Measurements from ENCODE around the gene HRCT1.

The HRCT1 gene

DNA sequence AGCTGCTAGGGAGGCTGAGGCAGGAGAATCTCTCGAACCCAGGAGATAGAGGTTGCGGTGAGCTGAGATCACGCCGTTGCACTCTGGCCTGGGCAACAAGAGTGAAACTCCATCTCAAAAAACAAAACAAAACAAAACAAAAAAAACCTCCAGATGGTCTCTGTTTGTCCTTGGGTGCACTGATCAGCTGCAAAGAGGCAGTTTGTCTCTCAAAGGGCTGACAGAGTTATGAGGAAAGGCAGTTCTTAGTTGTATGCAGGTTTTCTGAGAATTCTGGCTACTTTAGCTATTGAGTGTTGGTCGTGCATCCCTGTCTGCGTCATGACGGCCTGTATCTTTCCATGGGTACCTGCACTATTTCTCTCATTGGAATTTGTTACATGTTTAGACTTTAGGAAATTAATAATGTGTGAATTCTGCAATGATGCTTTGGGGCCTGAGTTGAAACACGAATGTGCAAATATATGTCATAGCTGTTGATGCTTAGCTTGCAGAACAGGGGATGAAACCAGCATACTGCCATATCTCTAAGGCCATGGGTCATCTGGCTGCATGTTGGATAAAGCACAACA, 33.8 kb downstream of the HRCT1 start:
- H3K4me3 Mint-ChIP-seq = peak overlapping the region; percentile 1
- peaks cover 68% of the 10 kb centered on the region for H3K4me1 Mint-ChIP-seq (ENCODE audit: low read depth)
- H3K27ac Mint-ChIP-seq = peak overlapping the region; percentile 42

DNA sequence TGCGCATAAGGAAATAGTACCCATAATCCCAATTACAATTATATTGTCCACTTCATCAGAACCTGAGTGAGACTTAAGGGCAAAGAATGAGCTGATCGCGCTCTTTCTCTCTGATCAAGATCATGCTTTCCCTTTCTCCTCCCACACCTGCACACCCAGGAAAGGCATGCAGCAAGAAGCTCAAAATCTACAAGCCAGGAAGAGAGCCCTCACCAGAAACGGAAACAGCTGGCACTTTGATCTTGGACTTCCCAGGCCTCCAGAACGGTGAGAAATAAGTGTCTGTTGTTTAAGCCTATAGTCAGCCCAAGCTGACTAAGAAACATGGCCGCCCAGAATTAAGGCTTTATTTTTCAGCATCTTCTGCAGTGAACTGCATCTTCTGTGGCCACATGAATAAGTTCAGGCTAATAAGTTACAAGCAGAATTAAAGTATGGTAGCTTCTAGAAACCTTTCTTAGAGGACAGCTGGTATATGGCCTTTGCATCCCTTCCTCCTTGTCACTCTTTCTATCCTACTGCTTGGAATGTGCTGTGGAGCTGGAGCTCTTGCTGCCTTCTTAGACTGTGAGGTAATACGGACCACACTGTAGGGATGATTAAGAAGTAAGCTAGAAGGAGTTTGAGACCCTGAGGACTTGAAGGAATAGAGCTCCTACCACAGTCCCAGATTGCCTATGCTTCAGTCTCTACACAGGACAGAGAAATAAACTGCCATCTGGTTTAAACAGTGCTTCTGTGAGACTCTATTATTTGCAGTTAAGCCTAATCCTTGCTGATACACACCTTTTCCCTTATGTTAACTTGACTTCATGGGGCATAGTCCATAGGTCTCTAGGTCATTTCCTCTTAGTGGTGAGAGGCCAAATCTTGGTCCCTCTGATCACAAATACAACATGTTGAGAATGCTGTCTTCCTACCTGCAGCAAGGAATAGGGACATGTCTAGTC, 34.7 kb downstream of the HRCT1 start:
- H3K4me3 Mint-ChIP-seq = peak overlapping the region; percentile 65
- H3K9me3 Mint-ChIP-seq (ENCODE audit: low read depth) = no peaks in the 10 kb centered on the region
- peak overlapping the region; percentile 67 for H3K27ac Mint-ChIP-seq

More for the DNA sequence above, 33.8 kb downstream of the HRCT1 start:
- Mint-ChIP-seq H3K9me3 (ENCODE audit: low read depth) (no peaks in the 10 kb centered on the region), H3K36me3 (peaks cover 4% of the 10 kb centered on the region), H3K27me3 (no peaks in the 10 kb centered on the region)

DNA sequence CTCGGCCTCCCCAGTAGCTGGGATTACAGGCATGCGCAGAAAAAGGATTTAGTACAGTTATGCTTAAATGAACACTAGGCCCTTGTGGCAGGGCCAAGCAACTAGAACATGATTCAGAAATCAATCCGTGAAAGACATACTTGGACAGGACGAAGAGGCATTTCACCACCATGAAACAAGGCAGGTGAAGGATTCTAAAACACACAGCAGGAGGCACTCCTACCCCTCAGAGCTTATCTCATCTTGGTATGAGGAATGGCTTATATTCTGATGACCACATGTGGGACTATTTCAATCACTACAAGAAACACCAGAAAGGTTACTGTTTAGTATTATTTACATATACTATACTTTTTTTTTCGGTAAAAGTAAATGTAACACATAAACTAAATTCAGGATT, 36.3 kb downstream of the HRCT1 start:
- Mint-ChIP-seq H3K36me3 (peaks cover 2% of the 10 kb centered on the region), H3K4me1 (ENCODE audit: low read depth) (peaks cover 77% of the 10 kb centered on the region), H3K27ac (no peak overlapping the region), H3K4me3 (no peak overlapping the region), H3K9me3 (ENCODE audit: low read depth) (no peaks in the 10 kb centered on the region), H3K27me3 (no peaks in the 10 kb centered on the region)

More for the DNA sequence above, 34.7 kb downstream of the HRCT1 start:
- Mint-ChIP-seq H3K36me3 (peaks cover 4% of the 10 kb centered on the region), H3K27me3 (no peaks in the 10 kb centered on the region), H3K4me1 (ENCODE audit: low read depth) (peaks cover 77% of the 10 kb centered on the region)

DNA sequence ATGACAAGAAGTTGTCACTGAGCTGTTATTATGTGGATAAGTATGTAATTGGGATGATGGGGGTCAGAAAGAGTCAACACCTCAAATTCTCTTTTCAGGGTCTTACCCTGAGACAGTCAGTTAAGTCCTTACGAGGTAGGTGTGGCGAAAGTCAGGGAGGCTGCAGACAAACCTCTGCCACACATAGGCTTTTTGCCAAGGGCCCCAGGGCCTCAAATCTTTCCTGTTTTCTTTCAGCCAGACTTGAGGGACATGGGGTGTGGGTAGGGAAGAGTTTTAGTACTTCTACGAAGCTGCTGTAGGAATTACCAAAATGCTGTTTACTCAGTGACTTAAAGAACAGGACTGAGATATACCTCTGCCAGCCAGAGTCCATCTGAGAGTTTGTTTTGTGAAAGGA, 38.2 kb downstream of the HRCT1 start:
- H3K4me1 Mint-ChIP-seq (ENCODE audit: low read depth) = peaks cover 65% of the 10 kb centered on the region
- H3K36me3 Mint-ChIP-seq = no peaks in the 10 kb centered on the region
- H3K27ac Mint-ChIP-seq = no peak overlapping the region
- no peaks in the 10 kb centered on the region for H3K27me3 Mint-ChIP-seq
- no peak overlapping the region for H3K4me3 Mint-ChIP-seq
- no peaks in the 10 kb centered on the region for H3K9me3 Mint-ChIP-seq (ENCODE audit: low read depth)

DNA sequence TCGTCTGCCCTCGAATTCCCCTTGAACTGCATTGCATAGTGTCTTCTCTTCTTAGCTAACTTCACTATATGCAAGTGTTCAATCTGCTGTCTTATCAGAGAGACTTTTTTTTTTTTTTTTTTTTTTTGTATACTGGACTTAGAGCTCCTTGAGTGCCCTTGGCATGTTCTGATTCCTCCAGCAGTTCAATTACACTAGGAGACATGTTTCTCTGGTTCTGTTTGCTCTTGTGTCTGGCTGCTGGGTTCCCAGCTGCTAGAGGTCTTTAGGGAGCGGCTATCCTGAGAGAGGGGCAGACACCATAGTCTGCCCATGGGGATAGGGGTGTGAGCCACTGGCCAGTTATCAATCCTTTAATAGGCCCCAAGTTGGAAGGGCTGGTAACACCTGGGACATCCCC, 38.8 kb downstream of the HRCT1 start:
- Mint-ChIP-seq H3K4me3 (no peak overlapping the region), H3K4me1 (ENCODE audit: low read depth) (peaks cover 59% of the 10 kb centered on the region), H3K9me3 (ENCODE audit: low read depth) (no peaks in the 10 kb centered on the region)

DNA sequence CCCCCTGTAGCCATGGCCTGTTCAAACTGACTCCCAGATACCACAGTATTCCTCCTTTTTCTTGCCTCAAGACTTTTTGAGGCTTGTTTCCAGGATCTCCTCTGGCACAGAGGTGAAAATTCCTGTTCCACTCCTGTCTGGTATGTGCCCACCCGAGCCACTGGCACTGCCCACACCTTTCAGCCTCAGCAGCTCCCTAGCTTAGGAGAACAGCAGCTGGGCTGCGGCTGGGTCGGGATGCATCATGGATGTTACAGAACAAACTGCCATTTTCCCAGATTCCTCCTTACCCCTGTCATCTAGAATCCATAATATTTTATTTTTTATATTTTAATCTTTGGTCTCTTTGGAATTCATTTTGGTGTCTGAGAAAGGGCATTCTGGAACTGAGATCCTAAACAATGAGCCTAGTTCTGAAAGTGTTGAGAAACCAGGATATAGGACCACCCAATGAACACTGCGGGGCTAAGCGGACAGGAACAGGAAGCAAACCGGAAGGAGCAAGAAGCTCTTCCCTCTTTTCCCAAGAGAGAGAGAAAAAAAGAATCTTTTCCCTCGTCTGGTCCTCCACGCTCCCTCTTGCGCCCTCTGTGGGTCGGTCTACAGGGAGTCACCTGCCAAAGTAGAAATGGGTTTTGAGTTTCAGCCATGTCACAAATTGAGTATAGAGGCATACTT, 39.5 kb downstream of the HRCT1 start:
- Mint-ChIP-seq H3K9me3 (ENCODE audit: low read depth) (no peaks in the 10 kb centered on the region), H3K27me3 (no peaks in the 10 kb centered on the region), H3K4me3 (no peak overlapping the region), H3K4me1 (ENCODE audit: low read depth) (peaks cover 52% of the 10 kb centered on the region), H3K36me3 (no peaks in the 10 kb centered on the region), H3K27ac (no peak overlapping the region)

More for the DNA sequence above, 38.8 kb downstream of the HRCT1 start:
- no peaks in the 10 kb centered on the region for H3K27me3 Mint-ChIP-seq
- no peaks in the 10 kb centered on the region for H3K36me3 Mint-ChIP-seq
- no peak overlapping the region for H3K27ac Mint-ChIP-seq

DNA sequence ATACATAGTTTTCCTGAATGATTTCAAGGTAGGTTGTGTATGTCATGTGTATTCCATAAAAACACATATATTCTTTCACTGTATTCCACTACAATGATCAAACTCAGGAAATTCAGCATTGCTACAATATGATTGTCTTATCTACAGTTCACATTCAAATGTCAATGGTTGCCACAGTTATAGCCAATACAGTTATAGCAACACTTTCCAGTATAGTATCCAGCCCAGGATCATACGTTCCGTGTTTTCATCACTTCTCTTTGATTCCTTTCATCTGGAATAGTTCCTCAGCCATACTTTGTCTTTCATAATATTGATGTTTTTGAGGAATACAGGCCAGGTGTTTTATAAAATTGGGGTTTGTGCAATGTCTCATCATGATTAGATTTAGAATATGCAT, 42.4 kb downstream of the HRCT1 start:
- Mint-ChIP-seq H3K27ac (no peak overlapping the region), H3K4me1 (ENCODE audit: low read depth) (peaks cover 27% of the 10 kb centered on the region), H3K9me3 (ENCODE audit: low read depth) (no peaks in the 10 kb centered on the region), H3K36me3 (no peaks in the 10 kb centered on the region), H3K27me3 (no peaks in the 10 kb centered on the region), H3K4me3 (no peak overlapping the region)

DNA sequence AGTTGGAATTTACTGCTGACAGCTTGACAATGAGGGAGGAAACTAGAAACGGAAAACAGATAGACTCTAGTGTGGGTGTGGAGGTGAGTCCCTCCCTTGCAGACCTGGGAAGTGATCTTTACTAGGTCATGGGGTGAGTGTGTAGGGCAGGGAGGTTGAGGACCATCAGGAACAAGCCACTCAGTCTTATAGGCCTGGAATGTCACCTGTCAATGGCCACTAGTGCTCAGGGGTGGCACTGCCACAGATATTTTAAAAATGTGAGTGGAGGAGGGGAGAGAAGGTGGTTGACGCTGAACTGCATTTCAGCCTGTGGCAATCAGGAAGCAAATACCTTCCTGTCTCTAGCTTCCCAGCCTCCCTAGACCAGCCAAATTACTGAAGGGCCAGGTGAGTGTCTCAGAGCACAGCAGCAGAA, 42.9 kb downstream of the HRCT1 start:
- no peaks in the 10 kb centered on the region for H3K9me3 Mint-ChIP-seq (ENCODE audit: low read depth)
- no peaks in the 10 kb centered on the region for H3K36me3 Mint-ChIP-seq
- no peaks in the 10 kb centered on the region for H3K27me3 Mint-ChIP-seq
- no peak overlapping the region for H3K27ac Mint-ChIP-seq
- peaks cover 23% of the 10 kb centered on the region for H3K4me1 Mint-ChIP-seq (ENCODE audit: low read depth)
- no peak overlapping the region for H3K4me3 Mint-ChIP-seq

DNA sequence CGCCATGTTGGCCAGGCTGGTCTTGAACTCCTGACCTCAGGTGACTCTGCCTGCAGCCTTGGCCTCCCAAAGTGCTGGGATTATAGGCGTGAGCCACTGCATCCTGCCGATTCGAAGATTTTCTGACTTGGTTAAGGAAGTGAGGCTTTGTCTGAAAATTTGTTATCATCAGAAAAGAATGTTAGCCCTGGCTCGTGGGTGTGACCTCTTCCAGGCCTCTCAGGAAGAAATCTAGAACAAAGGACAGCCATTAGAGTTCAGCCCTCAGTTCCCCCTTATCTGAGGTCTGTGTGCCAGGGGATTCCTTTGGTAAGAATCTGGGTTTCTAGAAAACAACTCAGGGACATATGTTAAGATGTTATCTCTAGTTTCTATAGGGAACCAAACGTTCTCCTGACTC, 45.7 kb downstream of the HRCT1 start:
- Mint-ChIP-seq H3K9me3 (ENCODE audit: low read depth) (no peaks in the 10 kb centered on the region), H3K27me3 (no peaks in the 10 kb centered on the region), H3K4me1 (ENCODE audit: low read depth) (peaks cover 5% of the 10 kb centered on the region), H3K4me3 (no peak overlapping the region), H3K36me3 (no peaks in the 10 kb centered on the region), H3K27ac (no peak overlapping the region)

DNA sequence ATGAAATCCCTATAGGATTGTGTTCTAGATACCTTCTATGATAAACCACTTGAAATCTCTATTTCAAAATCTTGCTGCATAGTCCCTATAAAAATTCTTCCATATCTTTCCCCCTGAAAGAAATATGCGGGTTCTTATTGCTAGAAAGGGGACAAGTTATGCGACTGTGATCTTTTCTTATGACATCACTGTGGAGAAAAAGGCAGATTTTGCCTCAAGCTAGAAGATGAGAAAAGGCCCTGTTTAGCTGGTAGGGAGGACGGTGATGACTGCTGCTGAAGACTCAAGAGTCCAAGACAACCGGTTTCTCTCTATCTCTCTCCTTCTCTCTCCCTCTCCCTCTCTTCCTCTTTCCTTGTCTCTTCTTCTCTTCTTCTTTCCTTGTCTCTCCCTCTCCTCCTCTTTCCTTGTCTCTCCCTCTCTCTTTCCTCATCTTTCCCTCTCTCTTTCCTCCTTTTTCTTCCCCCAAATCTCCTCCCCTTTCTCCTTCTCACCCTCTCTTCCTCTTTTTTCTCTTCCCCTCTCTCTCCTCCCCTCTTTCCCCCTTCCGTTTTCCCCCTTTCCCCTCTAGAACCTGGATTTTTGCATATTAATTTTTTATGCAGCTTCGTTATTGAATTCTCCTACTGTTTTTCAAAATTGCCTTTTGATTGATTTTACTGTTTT, 46.7 kb downstream of the HRCT1 start:
- Mint-ChIP-seq H3K9me3 (ENCODE audit: low read depth) (no peaks in the 10 kb centered on the region), H3K4me3 (no peak overlapping the region), H3K36me3 (no peaks in the 10 kb centered on the region), H3K4me1 (ENCODE audit: low read depth) (peaks cover 5% of the 10 kb centered on the region), H3K27me3 (peaks cover under 1% of the 10 kb centered on the region), H3K27ac (no peak overlapping the region)

DNA sequence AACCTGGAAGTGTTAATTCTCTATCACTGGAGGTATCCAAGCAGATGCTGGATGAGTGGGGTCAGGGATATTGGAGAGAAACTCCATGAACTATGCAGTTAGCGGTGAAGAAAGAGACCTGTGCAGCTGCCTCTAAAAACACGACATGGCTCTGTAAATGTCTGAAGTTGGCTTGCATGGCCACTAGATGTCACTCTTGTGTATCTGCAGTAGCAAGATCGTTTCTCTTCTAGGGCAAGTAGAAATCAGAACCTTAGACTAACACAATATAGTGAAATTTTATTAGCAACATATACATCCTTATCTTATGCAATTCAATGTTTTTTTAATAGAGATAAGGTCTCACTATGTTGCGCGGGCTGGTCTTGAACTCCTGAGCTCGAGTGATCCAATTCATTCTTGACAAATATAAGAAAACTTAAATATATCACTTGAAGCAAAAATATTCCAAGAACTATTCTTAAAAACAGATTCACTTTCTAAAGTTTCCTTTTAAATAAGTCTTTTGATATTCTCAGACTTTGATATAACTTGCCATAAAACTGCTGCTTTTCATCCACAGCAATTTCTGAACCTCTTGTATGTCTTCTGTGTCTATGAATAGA, 49.0 kb downstream of the HRCT1 start:
- Mint-ChIP-seq H3K36me3 (no peaks in the 10 kb centered on the region), H3K9me3 (ENCODE audit: low read depth) (no peaks in the 10 kb centered on the region), H3K4me3 (no peak overlapping the region), H3K27ac (no peak overlapping the region), H3K27me3 (peaks cover 1% of the 10 kb centered on the region), H3K4me1 (ENCODE audit: low read depth) (peaks cover 2% of the 10 kb centered on the region)

DNA sequence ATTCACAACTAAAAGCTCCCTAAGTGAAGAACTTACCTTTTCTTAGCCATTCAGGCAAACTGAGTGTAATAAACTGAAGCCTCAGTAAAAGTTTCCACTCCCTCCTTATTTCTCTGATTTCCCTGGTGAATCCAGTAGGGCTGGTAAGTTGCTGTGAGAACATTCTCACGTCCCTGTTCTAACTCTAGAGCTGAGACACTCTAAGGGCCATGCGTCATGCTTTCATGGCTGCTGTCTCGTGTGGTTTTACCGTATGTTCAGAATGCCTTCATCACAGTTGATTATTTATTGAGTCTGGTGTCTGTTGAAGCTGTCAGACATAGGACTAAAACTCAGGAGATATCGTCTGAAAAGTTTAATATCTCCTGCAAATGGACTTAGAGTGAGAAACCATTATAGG, 50.6 kb downstream of the HRCT1 start:
- no peaks in the 10 kb centered on the region for H3K9me3 Mint-ChIP-seq (ENCODE audit: low read depth)
- no peak overlapping the region for H3K4me3 Mint-ChIP-seq
- peaks cover 2% of the 10 kb centered on the region for H3K4me1 Mint-ChIP-seq (ENCODE audit: low read depth)
- peaks cover 1% of the 10 kb centered on the region for H3K27me3 Mint-ChIP-seq
- no peaks in the 10 kb centered on the region for H3K36me3 Mint-ChIP-seq
- no peak overlapping the region for H3K27ac Mint-ChIP-seq

Measured in activated naive CD8-positive, alpha-beta T cell (primary cell).